PC-3 (cell line): Measurements from ENCODE around the gene MLEC. TPM values are rescaled to one million over a fixed set of nuclear protein-coding genes. Genes with fewer than 3 reads are reported as not detected.

Experiments used
- ATAC-seq: fragments of 200-7000 bp; cut with Tn5 transposase; 2 replicates; pipeline ENCODE4 v1.9.1; 2020; ENCODE audit warnings: mild to moderate bottlenecking, moderate library complexity
- BruUV-seq: library from RNA; stranded (reverse); fragments of 400-500 nt; replicated peaks from 2 replicates; lab custom pipeline; 2021; lab: Mats Ljungman, UMichigan
- CTCF ChIA-PET: fragments of 300-600 bp; sonication (Branson Sonifier 250); formaldehyde crosslinking; loops from one replicate; lab custom pipeline; 2022; ENCODE audit warnings: antibody characterized with exemption; lab: Charles Lee
- POLR2A ChIA-PET: fragments of 300-600 bp; sonication (Branson Sonifier 250); formaldehyde crosslinking; loops from one replicate; lab custom pipeline; 2022; ENCODE audit warnings: antibody characterized with exemption; ENCODE audit not compliant: unreplicated experiment; lab: Charles Lee
- DNase-seq: peaks from one replicate; pipeline ENCODE4 v3.0.0-alpha.2; 2015
- H2AFZ ChIP-seq: fragments of 300-600 bp; sonication (generic); 2 replicates; pipeline ENCODE4 v1.6.0; 2016; ENCODE audit warnings: antibody characterized with exemption, low read length
- H3F3A ChIP-seq: fragments of 300-600 bp; sonication (generic); one replicate; pipeline ENCODE4 v1.6.0; 2017; ENCODE audit warnings: antibody characterized with exemption, low read length, control low read depth, mild to moderate bottlenecking; ENCODE audit not compliant: unreplicated experiment
- H3K27ac ChIP-seq: fragments of 300-600 bp; sonication (generic); 2 replicates; pipeline ENCODE4 v1.5.1; 2016; ENCODE audit warnings: mild to moderate bottlenecking, low read length
- H3K27me3 ChIP-seq: fragments of 300-600 bp; sonication (generic); 2 replicates; pipeline ENCODE4 v1.6.1; 2016; ENCODE audit warnings: low read length, mixed read lengths
- H3K36me3 ChIP-seq: fragments of 300-600 bp; sonication (generic); 2 replicates; pipeline ENCODE4 v1.6.1; 2016; ENCODE audit warnings: low read depth, mixed run types, low read length, mixed read lengths
- H3K4me1 ChIP-seq: fragments of 300-600 bp; sonication (generic); 2 replicates; pipeline ENCODE4 v1.5.1; 2016; ENCODE audit warnings: low read length; ENCODE audit not compliant: insufficient read depth
- H3K4me2 ChIP-seq: fragments of 300-600 bp; sonication (generic); 2 replicates; pipeline ENCODE4 v1.6.0; 2016; ENCODE audit warnings: low read length
- H3K4me3 ChIP-seq: fragments of 300-600 bp; sonication (generic); 2 replicates; pipeline ENCODE4 v1.5.1; 2016; ENCODE audit warnings: mild to moderate bottlenecking, low read length, mixed read lengths
- H3K79me2 ChIP-seq: fragments of 300-600 bp; sonication (generic); 2 replicates; pipeline ENCODE4 v1.6.1; 2017; ENCODE audit warnings: low read length, mixed read lengths
- H3K9ac ChIP-seq: fragments of 300-600 bp; sonication (generic); 2 replicates; pipeline ENCODE4 v1.6.0; 2016; ENCODE audit warnings: mild to moderate bottlenecking, low read length
- H3K9me2 ChIP-seq: fragments of 300-600 bp; sonication (generic); replicated peaks from 2 replicates; pipeline ENCODE4 v1.6.1; 2016; ENCODE audit warnings: mixed run types, low read length, mixed read lengths
- H3K9me3 ChIP-seq: fragments of 300-600 bp; sonication (generic); 2 replicates; pipeline ENCODE4 v1.6.1; 2016; ENCODE audit warnings: low read length, mixed read lengths
- H4K20me1 ChIP-seq: fragments of 300-600 bp; sonication (generic); 2 replicates; pipeline ENCODE4 v1.6.1; 2016; ENCODE audit warnings: low read length, mixed read lengths
- CTCF ChIP-seq: fragments of 300-600 bp; sonication (generic); conservative IDR thresholded peaks from 2 replicates; pipeline ENCODE4 v1.5.1; 2017; ENCODE audit warnings: antibody characterized with exemption, low read depth, mild to moderate bottlenecking, low read length
- EZH2 ChIP-seq: fragments of 300-600 bp; sonication (generic); IDR thresholded peaks from one replicate; pipeline ENCODE4 v1.6.1; 2017; ENCODE audit warnings: antibody characterized with exemption, mild to moderate bottlenecking, low read length; ENCODE audit not compliant: unreplicated experiment
- EZH2phosphoT487 ChIP-seq: fragments of 300-600 bp; sonication (generic); IDR thresholded peaks from 2 replicates; pipeline ENCODE4 v1.6.1; 2018; ENCODE audit warnings: mild to moderate bottlenecking, antibody characterized with exemption, low read length, borderline replicate concordance
- intact Hi-C: fragments of 100-400 bp; cut with micrococcal nuclease; formaldehyde crosslinking; loops from 2 replicates; pipeline ENCODE4 v1.9.0; 2023
- total RNA-seq: library from RNA; depleted of rRNA; stranded (reverse); fragments of >200 nt; gene quantifications from 2 replicates; pipeline ENCODE4 v1.2.3, GENCODE V29; 2014

The MLEC gene
- total RNA-seq, 1 experiment from 2014 or later = 158 TPM

GRCh38 chr12:120739031-120739762 lies 52.2 kb downstream of the MLEC start:
- DNase-seq = no peak
- no peak overlapping the region for H3K4me3 ChIP-seq
- H3K79me2 ChIP-seq = no peaks in the 10 kb centered on the region
- H3K9me2 ChIP-seq = no peaks in the 10 kb centered on the region
- TF ChIP-seq EZH2phosphoT487 (no peak), CTCF (no peak), EZH2 (no peak)
- no peaks in the 10 kb centered on the region for H3K36me3 ChIP-seq
- H3K9ac ChIP-seq = no peak overlapping the region
- ATAC-seq = no peak
- no peaks in the 10 kb centered on the region for H4K20me1 ChIP-seq
- ChIA-PET POLR2A (no interaction called here), CTCF (no interaction called here)
- no peaks in the 10 kb centered on the region for H3F3A ChIP-seq
- no peaks in the 10 kb centered on the region for H3K9me3 ChIP-seq
- BruUV-seq = no TSS peak
- H3K4me1 ChIP-seq = no peaks in the 10 kb centered on the region
- no peak overlapping the region for H3K4me2 ChIP-seq
- H3K27me3 ChIP-seq = no peaks in the 10 kb centered on the region
- H3K27ac ChIP-seq = no peak overlapping the region
- intact Hi-C loops = no loop called here
- no peak overlapping the region for H2AFZ ChIP-seq

- Histone ChIP-seq H3K9me2 (no peaks in the 10 kb centered on the region), H3K27me3 (no peaks in the 10 kb centered on the region), H3K36me3 (no peaks in the 10 kb centered on the region), H3K27ac (no peak overlapping the region), H3K9me3 (no peaks in the 10 kb centered on the region), H3K4me1 (no peaks in the 10 kb centered on the region), H3K4me3 (no peak overlapping the region), H3F3A (no peaks in the 10 kb centered on the region), H4K20me1 (no peaks in the 10 kb centered on the region), H2AFZ (no peak overlapping the region), H3K4me2 (no peak overlapping the region), H3K9ac (no peak overlapping the region), H3K79me2 (no peaks in the 10 kb centered on the region)
- BruUV-seq = no TSS peak
- intact Hi-C loops = no loop called here
- DNase-seq = no peak
- ChIA-PET POLR2A (interaction anchor here (0.6 kb wide), 1 partner anchor 73 kb away, joined by 21 read pairs; no protein-coding TSS in a partner anchor), CTCF (no interaction called here)
- ATAC-seq = no peak
- TF ChIP-seq EZH2phosphoT487 (no peak), CTCF (no peak), EZH2 (no peak)
These were observed 53.1 kb downstream of the MLEC start for GRCh38 chr12:120739821-120740613.
